Stimulated activated CD8-positive, alpha-beta memory T cell treated with anti-CD3 and anti-CD28 coated beads, Interleukin-7, amount 100 ng/mL, for 4 hours (primary cell): ENCODE data around the gene ERGIC1.
"Not testable (repeated sequence)": the region's sequence is repeated elsewhere in the genome, so short reads cannot be mapped to it uniquely, and the experiment has no call there.

Experiments
- DNase-seq, 2 donors: peaks; one replicate each; pipeline ENCODE4 v3.0.0-alpha.2; 2020; ENCODE audit warnings: low read depth in 2 of 2

Gene ERGIC1

GRCh38 chr5:172801179-172801671, 32.8 kb upstream of the ERGIC1 start:
- no peak for DNase-seq

GRCh38 chr5:172802112-172802511, 31.9 kb upstream of the ERGIC1 start:
- DNase-seq, result no peak

GRCh38 chr5:172802567-172803176, 31.4 kb upstream of the ERGIC1 start:
- DNase-seq, result no peak

DNA sequence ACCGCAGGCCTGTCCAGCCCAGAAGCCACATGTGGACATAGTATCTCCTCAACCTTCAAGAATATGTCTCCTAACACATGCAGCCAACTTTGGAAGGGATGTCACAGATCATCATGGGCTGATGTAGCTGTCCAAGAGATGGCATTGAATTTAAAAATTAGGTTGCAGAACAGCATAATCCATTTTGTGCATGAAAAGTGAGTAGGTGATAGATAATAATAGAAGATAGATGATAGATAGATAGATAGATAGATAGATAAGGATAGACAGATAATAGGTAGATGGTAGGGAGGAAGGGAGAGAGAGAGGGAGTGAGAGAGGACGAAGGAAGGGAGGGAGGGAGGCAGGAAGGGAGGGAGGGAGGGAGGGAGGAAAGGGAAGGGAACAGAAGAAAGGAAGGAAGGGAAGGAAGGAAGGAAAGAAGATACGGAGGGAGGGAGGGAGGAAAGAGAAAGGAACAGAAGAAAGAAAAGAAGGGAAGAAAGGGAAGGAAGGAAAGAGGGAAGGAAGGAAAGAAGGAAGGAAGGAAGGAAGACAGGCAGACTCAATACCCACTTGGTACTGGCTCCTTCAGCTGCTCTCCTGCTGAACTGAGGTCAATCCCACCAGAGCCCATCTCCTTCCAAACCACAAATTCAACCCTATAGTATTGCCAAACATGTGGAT, 28.9 kb upstream of the ERGIC1 start:
- no peak for DNase-seq

DNA sequence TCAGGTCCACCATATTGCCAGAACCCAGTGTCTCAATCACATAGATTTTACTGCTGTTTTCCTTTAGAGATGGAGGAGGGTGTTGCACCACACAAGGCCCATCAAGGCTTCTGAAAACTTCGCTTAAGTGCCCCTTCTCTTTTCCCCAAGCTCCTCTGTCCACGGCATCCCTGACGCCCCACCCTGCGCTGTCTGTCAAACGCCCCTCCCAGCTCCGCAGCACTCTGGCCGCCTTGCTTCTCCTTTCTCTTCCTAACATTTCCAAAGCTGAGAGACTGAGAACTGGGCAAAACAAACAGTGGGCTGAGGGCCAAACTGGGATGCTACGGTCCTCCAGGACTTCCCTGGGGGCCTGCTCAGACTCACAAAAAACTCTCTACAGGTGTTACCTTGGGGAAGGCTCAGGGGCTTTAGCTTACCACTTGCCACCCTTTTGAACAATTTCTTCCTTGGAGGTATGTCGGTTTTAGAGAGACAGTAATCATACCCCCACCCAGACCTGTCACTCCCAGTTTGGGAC, 28.3 kb upstream of the ERGIC1 start:
- DNase-seq, result no peak

DNA sequence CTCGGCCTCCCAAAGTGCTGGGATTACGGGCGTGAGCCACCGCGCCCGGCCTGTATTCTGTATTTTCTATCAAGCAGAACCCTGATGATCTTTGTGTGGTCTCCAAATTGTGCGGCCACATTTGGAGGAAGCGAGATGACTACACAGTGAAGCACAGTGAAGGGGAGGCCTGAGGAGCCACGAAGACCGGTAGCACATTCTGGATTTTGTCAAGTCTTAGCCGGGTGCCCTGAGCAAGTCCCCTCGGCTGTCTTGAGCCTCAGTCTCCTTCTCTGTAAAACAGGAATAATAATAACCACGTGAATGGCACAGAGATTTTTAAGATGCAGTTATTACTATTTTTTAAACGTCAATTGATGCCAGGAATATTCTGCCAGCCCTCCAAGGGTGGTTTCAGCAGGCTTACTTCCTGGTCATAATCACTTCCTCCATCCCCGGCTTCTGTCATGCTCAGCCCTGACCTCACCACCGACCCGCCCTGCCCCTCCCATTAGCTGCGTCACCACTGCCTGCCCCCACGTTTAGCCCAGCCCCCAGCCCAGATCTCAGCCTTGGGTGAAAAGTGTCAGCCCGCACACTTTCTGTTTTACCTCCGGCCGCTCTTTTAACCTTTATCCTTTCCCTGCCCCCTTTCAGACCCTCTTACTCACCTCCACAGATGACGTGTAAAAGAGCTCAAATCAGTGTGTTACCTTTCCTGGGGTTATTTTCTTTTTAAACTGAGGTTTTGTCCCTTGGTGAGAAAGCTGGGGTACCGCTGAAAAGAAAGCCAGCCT, 27.0 kb upstream of the ERGIC1 start:
- DNase-seq, result peak; percentile 85 to 86

- no peak for DNase-seq
Observed at GRCh38 chr5:172807766-172808311, 26.2 kb upstream of the ERGIC1 start.

DNA sequence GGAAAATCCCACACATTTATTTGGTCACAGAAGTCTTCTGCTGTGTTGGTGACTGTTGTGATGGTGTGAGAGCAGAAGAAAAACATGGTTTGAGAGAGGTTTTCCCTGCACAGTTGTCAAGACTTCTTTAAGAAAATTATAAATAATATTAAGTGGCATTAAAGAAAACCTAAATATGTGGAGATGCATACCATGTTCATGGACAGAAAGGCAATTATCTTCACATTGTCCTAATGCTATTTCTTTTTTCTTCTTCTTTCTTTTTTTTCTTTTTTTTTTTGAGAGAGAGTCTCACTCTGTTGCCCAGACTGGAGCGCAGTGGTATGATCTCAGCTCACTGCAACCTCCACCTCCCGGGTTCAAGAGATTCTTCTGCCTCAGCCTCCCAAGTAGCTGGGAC, 24.3 kb upstream of the ERGIC1 start:
- DNase-seq, result no peak

DNA sequence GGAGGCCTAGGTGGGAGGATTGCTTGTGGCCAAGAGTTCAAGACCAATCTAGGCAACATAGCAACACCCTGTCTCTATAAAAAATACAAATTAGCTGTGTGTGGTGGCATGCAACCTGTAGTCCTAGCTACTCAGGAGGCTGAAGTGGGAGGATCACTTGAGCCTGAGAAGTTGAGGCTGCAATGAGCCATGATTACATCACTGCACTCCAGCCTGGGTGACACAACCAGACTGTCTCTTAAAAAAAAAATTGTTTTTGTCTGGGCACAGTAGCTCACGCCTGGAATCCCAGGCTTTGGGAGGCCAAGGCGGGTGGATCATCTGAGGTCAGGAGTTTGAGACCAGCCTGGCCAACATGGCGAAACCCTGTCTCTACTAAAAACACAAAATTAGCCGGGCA, 23.1 kb upstream of the ERGIC1 start:
- not testable (repeated sequence) for DNase-seq

DNA sequence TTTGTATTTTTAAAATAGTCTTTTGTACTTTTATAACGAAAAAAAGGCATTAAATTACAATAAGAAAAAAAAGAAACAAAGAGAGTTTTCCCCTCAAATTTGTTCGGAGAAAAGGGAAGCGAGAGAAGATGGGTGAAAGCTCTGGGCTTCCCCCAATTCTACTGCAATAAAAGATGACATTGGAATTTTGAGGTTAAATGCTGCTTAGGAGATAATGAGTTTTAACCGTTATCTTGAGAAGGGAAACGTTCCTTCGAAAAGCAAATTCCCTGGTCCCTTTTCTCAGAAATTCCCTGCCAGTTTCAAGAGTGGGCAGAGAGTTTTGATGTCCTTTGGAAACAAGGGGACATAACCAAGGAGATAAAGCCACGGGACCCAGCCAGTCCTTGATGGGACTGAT, 18.4 kb upstream of the ERGIC1 start:
- no peak for DNase-seq

DNA sequence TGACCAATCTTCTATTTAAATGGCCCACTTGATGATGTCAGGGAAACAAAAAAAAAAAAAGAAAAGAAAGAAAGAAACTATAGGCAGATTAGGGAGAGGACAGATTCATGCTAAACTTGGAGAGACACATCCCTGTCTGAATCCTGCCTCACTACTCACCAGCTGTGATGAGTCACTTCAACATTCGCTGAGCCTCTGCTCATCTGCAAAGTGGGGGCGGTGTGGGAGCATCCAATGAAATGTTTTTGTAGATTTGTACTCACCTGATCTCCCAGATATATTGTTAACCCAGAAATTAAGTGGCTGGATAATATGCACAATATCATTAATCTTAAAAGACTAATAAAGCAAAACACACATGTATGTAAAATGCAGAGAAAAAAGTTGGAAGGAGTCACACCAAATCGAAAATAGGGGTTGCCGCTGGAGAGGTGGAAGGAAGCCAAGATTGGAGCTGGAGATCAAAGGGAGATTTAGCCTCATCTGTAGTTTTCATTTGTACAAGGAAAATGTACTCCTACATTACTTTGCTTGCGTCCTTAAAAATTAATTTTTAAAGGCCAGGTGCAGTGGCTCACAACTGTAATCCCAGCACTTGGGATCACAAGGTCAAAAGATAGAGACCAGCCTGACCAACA, 17.0 kb upstream of the ERGIC1 start:
- DNase-seq, result no peak

- DNase-seq, result no peak
Observed at GRCh38 chr5:172817664-172818063, 16.4 kb upstream of the ERGIC1 start.

DNA sequence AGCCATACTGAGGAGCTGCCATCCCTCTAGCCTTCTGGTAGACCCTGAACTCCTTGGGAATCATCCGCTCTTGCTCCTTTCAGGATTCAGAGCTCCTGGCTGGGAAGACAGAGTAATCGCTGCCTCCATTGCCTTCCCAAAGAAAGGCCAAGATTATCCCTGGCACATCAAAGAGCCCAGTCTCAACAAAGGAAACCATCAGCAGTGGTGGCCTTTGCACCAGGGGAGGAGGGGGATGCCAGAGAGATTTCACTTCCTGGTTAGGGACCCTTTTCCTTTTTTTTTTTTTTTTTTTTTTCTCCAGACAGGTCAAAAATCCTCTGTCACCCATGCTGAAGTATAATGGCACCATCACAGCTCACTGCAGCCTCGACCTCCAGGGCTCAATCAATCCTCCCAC, 16.0 kb upstream of the ERGIC1 start:
- DNase-seq, result no peak

DNA sequence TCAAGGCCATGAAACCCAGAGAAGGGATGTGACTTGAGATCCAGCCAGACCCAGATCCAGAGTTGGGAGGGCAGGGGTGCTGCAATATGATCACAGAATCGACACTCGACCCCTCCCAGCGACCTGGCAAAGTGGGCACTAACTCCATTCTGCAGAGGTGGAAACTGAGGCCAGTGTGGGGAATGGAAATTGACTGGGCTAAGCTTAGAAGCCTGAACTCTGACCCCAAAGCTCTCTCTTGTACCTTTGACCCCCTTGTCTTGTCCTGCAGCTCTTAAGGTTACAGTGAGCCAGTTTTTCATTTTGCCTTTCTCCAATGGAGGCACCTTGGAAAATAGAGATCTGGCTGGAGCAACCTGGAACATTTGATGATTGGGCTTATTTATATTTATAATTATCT, 14.5 kb upstream of the ERGIC1 start:
- DNase-seq, result no peak

DNA sequence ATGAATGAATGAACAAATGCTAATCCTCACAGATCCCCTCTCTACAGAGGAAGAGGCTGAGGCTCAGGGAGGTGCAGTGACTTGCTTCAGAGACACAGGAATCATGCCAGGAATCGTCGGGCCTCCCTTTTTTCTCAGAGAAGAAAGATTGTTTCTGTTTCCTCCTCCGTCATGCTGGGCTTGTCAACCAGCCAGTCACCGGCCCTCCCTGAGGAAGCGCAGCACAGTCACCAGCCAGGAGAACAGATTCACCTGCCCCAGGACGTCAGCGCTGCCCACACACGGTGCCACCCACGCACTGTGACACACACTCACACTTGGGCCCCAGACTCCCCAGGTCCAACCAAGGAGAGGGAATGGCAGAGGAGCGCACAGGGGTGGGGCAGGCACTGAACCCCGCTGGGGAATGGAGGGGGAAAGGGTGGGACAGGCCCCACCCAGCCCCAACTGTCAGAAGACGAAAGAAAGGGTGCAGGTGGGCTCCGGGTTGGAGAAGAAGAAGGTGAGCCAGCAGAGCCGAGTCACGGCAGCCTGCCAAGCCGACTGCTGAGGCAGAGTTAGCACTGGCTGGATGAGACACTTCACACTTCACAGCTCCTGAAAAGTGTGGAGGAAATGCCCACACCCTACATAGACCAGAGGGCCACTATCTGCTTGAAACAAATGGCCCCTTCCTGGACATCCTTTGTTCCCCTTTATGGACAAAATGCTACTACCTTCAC, 13.8 kb upstream of the ERGIC1 start:
- peak in 1 of 2 donors; percentile 34 for DNase-seq

- no peak for DNase-seq
Observed at GRCh38 chr5:172821340-172821985, 12.6 kb upstream of the ERGIC1 start.

DNA sequence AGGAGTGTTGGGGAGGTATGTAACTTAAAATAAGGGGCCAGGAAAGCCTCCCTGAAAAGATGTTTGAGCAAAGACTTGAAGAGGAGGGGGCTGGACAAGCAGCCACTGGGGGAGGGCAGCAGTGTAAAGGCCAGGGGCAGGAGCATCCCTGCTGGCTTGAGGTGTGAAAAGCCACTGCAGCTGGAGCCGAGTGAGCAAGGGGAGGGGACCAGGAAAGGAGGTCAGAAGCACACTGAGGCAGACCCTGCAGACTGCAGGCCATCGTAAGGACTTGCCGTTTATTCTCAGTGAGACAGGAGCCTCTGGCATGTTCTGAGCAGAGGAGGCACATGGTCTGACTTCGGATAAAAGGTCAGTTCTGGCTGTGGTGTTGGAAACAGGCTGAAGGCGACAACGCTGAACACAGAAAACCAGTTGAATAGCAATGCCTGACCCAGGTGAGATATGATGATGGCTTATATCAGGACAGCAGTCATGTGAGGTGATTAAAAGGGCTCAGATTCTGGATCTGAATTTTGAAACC, 10.2 kb upstream of the ERGIC1 start:
- DNase-seq, result no peak

- DNase-seq, result no peak
Observed at GRCh38 chr5:172825610-172826204, 8.3 kb upstream of the ERGIC1 start.

GRCh38 chr5:172827841-172828240, 6.2 kb upstream of the ERGIC1 start:
- DNase-seq, result no peak

- no peak for DNase-seq
Observed at GRCh38 chr5:172828911-172829431, 5.1 kb upstream of the ERGIC1 start.
